ENCODE measurements around the gene MYH11.
"Not testable (repeated sequence)": the region's sequence is repeated elsewhere in the genome, so short reads cannot be mapped to it uniquely, and the experiment has no call there.

Gene MYH11

DNA sequence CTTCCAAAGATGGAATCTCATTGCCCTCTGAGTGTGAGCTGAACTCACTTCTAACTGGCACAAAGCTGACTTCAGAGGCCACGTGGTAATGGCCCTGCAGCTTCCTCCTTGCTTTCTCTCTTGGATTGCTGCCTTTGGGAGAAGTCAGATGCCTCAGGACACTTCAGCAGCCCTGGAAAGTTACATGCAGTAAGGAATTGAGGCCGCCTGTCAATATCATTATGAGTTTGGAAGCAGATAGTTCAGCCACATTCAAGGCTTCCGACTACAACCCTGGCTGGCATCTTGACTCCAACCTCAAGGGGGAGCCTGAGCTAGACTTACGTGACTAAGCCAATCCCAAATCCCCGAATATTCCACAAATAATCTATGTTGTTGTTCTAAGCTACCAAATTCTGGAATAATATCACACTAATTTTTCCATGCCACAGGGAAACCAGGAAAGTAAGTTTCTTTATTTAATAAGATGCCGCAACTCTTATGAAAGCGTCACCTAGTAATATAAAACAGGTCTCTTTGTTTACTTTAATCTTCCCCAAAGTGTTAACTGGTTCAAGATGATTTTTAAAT lies 18.0 kb upstream of the MYH11 start:
- DNase-seq = no peak

DNA sequence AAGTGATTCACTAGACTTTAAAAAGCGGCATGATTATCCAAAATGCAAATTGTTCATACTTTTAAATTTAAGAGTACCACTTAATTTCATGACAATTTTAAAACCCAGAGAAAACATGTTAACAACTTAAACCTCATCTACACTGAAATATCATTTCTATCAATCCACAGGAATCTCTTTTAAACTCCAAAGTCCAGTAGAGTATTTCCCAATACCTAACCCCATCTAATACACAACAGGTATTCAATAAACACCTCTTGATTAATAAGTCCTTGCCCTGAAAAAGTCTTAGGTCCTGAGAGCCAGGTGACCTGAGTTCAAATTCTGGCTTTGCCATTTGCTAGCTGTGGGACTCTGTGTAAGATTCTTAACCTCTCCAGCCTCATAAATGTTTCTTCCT lies 16.9 kb upstream of the MYH11 start:
- no peak for DNase-seq

- DNase-seq = no peak
Measured at GRCh38 chr16:15873301-15873700, 16.5 kb upstream of the MYH11 start.

DNA sequence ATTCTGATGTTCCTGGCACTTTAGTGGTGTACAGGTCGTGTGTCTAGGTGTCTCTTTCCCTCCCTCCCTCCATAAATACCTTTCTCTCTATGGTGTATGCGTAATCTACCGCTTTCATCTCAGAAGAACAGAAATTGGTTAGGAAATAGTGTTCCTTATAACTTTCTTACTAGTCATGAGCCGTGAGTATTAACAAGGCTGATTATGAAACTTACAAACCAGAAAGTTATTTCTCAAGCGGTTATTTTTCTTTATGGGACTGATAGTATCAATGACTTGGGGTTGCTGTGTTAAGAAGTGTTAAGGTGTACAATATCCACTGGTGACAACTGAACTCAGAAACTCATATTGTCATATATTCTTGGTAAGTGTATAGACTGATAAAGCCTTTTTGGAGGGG lies 13.2 kb upstream of the MYH11 start:
- DNase-seq = no peak

DNA sequence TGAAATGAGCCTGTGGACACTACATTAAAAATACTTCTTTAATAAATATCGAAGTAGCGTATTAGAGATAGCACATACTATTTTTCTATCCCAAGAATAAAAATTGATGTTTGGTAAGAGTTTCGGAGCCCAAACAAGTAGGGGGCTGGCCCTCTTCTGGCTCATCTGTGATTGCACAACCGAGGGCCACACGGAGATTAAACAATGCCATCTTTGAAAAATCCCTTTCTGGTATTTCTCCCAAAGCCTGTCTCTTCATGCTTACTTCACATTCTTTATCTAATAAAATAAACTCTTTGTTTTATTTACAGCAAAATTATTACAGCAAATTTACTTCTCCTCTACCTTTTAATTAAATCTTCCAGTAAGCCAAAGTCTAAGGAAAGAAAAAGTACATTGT lies 9.6 kb upstream of the MYH11 start:
- DNase-seq = no peak

DNA sequence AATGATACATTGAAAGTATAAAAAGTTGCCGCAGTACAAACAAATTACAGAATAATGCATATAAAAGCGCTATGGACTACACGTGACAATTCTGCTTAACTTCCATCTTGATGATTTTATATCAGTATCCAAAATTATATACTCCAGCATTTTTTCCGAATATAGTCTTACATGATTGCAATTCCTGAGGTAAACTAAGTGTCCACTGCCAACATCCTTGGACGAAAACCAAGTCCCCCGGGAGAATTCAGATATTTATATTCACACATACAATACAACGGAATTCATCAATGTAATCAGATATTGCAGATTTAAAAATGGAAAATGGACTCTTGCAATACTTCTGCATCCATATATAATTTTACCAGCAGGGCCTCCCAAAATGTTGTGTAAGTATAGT lies 8.9 kb upstream of the MYH11 start:
- no peak for DNase-seq

- DNase-seq = no peak
Measured at GRCh38 chr16:15864939-15865338, 8.1 kb upstream of the MYH11 start.

DNA sequence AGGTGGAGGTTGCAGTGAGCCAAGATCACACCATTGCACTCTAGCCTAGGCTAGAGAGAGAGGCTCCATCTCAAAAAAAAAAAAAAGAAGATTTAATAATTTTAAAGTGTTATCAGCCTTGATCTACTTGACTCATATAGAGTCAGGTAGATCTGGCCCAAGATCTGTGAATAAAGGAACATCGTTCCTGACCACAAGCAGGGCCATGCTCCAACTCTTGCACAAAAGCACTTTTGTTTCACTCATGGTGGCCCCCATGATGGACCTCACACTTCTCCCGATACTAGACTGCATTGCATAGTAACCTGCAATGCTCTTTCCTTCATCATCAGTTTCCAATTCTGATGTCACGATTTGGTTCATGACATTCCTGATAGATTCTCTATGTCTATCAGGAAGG lies 5.2 kb upstream of the MYH11 start:
- DNase-seq = no peak

- DNase-seq = no peak
Measured at GRCh38 chr16:15858921-15859668, 2.3 kb upstream of the MYH11 start.

- DNase-seq = no peak
Measured at GRCh38 chr16:15857724-15858560, 1.1 kb upstream of the MYH11 start.

GRCh38 chr16:15856182-15856581 lies 646 bp downstream of the MYH11 start:
- no peak for DNase-seq

DNA sequence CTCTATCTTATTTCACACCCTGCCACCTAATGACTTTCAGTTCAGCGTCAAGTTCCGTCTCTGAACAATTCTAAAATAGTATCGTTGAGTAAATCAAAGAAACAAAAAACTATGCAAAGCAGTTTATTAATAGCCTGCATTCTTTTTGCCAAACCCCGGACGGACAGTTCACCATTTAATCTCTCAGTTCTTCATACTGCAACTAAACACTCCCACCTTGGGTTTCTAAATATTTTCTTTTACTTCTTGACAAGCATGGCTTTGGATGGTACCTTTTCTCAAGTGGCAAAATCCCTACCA lies 1.2 kb downstream of the MYH11 start:
- no peak for DNase-seq

GRCh38 chr16:15854906-15855703 lies 1.7 kb downstream of the MYH11 start:
- no peak for DNase-seq

DNA sequence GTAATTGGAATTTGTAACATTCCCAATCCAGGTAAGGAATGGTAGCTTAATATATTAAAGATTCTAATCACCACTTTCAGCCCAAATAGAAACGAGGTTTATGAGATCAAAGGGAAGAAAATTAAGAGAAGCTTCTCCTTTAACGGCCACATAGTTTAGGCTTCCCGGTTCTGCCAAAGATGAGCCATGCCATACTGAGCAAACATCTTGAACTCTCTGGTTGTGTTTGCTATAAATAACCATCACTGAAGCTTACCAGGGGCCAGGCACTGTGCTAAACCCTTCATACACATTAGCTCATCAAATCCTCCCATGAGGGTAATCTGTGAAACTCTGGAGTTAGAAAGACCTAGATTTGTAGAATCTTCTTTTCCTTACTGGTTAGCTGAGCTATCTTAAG lies 2.8 kb downstream of the MYH11 start:
- DNase-seq = no peak

GRCh38 chr16:15853021-15853420 lies 3.8 kb downstream of the MYH11 start:
- DNase-seq = no peak

GRCh38 chr16:15850555-15850954 lies 6.3 kb downstream of the MYH11 start:
- DNase-seq = not testable (repeated sequence)

DNA sequence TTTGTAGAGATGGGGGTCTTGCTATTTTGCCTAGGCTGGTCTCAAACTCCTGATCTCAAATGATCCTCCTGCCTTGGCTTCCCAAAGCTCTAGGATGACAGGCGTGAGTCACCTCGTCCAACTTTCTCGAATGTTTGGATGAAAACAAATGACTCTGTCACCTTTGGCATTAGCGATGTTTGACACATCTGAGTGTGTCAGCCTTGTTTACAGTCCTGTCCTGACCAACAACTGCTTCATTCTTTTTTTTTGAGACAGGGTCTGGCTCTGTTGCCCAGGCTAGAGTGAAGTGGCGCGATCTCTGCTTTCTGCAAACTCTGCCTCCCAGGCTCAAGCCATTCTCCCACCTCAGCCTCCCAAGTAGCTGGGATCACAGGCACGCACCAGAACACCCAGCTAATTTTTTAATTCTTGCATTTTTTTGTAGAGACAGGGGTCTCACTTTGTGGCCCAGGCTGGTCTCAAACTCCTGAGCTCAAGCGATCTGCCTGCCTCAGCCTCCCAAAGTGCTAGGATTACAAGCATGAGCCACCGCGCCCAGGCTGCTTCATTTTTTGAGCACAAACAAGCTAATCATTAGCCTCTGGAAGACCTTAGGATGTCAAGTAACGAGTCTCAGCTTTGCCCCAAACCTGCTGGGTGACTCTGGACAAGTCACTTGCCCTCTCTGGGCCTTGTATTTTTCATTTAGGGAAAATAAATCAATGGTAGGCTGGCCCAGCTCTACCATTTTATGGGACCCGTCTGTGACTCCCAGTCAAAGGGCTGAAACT lies 7.4 kb downstream of the MYH11 start:
- DNase-seq = no peak

DNA sequence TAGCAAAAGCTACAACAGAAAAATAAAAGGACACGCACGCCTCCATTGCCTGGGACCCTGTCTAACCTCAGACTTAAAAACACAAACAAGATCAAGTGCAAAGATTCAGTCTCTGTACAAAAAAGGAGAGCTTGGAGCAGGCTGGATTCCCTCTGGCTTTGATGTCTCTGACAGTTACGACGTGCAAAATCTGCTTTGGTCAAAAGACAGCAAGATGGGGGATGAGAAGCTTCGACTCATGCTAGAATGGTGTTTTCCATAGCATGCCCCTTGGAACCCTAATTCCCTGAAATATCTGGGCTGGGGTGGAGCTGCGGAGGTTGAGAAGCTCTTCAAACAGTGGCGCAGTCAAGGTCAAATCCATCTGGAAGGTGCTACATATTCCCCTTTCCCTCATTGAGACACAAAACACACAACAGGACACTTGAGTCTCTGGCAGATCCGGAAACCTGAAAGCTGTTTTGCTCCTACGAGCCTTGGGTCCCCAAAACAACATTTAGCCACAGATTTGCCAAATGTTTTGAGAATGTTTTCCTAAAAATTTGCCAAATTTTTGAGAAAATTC lies 9.1 kb downstream of the MYH11 start:
- DNase-seq = no peak

DNA sequence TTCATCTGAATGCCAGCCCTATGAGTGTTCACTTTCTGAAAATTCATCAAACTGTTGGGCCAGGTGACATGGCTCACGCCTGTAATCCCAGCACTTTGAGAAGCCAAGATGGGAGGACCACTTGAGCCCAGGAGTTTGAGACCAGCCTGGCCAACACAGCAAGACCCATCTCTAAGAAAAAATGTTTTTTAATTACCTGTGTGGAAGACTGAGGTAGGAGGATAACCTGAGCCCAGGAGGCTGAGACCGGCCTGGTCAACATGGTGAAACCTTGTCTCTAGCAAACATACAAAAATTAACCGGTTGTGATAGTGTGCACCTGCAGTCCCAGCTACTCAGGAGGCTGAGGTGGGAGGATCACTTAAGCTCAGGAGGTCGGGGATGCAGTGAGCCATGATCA lies 10.3 kb downstream of the MYH11 start:
- DNase-seq = no peak

DNA sequence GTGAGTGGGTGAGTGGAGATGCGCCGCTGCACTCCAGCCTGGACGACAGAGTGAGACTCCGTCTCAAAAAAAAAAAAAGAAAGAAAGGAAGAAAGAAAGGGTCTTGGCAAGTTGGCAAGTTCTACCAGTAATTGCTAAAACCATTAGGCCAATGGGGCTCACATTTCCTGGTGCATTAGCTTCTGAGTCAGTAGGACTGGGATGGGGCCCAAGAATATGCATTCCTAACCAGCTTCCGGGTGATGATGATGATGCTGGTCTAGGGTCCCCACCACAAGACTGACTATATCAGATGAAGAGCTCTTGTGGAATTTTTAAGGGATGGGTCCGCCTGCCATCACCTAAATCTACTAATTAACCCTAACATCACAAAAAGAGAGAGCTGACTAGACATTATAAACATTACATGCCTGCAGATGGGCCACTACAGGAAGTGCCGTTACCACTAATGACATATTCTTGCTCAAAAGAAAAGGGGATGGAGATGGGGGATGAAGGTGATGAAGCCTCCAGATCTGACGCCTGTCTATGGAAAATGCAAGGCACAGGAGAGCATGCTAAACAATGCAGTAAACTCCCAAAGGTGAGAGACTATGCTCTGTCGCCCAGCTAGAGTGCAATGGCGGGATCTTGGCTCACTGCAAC lies 13.1 kb downstream of the MYH11 start:
- DNase-seq = no peak

GRCh38 chr16:15839204-15839603 lies 17.6 kb downstream of the MYH11 start:
- not testable (repeated sequence) for DNase-seq

- DNase-seq = no peak
Measured at GRCh38 chr16:15837761-15838160, 19.1 kb downstream of the MYH11 start.

Measured in activated gamma-delta T cell treated with Interleukin-2 at 50 U/mL for 16 hours (primary cell).